ENCODE measurements around the gene LSR.
A peak's percentile ranks its signal among the peaks of the same experiment; 100 is the strongest.

The LSR gene

GRCh38 chr19:35212241-35212640 lies 36.6 kb upstream of the LSR start:
- CTCF ChIA-PET, result no interaction called here
- TF ChIP-seq CTCF (IDR thresholded peaks at IDR 0.05; ENCODE audit: control extremely low read depth, extremely low read depth, low read depth, missing control alignments), result no peak
- DNase-seq (ENCODE audit: extremely low spot score), result no peak
- POLR2A ChIA-PET, result no interaction called here

GRCh38 chr19:35213663-35214632 lies 34.9 kb upstream of the LSR start:
- DNase-seq (ENCODE audit: extremely low spot score), result peak; percentile 27
- TF ChIP-seq CTCF (IDR thresholded peaks at IDR 0.05; ENCODE audit: control extremely low read depth, extremely low read depth, low read depth, missing control alignments), result no peak
- POLR2A ChIA-PET, result no interaction called here
- CTCF ChIA-PET, result interaction anchor here (1.5 to 1.6 kb wide), 2 partner anchors 11 to 51 kb away, joined by 4 read pairs; no protein-coding TSS in a partner anchor

- no peak for TF ChIP-seq CTCF (IDR thresholded peaks at IDR 0.05; ENCODE audit: control extremely low read depth, extremely low read depth, low read depth, missing control alignments)
- ChIA-PET POLR2A (no interaction called here), CTCF (interaction anchor here (1.6 kb wide), 1 partner anchor 52 kb away, joined by 4 read pairs; no protein-coding TSS in a partner anchor)
- DNase-seq (ENCODE audit: extremely low spot score), result no peak
Observed at GRCh38 chr19:35214766-35215422, 33.9 kb upstream of the LSR start.

GRCh38 chr19:35216016-35216832 lies 32.6 kb upstream of the LSR start:
- CTCF ChIA-PET, result interaction anchor here (1.5 to 2.2 kb wide), 2 partner anchors 75 to 81 kb away, joined by 6 to 8 read pairs; partner anchors contain the start of gene LGI4
- POLR2A ChIA-PET, result no interaction called here
- DNase-seq (ENCODE audit: extremely low spot score), result no peak
- TF ChIP-seq CTCF (IDR thresholded peaks at IDR 0.05; ENCODE audit: control extremely low read depth, extremely low read depth, low read depth, missing control alignments), result no peak

- CTCF ChIA-PET, result interaction anchor here (1.4 to 2.2 kb wide), 3 partner anchors 25 to 81 kb away, joined by 5 to 8 read pairs (median 6); partner anchors contain the start of gene LGI4
- POLR2A ChIA-PET, result no interaction called here
- DNase-seq (ENCODE audit: extremely low spot score), result peak; percentile 30
- peak; percentile 44 for TF ChIP-seq CTCF (IDR thresholded peaks at IDR 0.05; ENCODE audit: control extremely low read depth, extremely low read depth, low read depth, missing control alignments)
Observed at GRCh38 chr19:35216833-35217648, 31.8 kb upstream of the LSR start.

All from GM10248 (cell line).